UCSD-AML1 (cell line): ENCODE data around the gene CACNB2.
"Not testable (repeated sequence)": the region's sequence is repeated elsewhere in the genome, so short reads cannot be mapped to it uniquely, and the experiment has no call there.

ENCODE experiments used
- DNase-seq: peaks from one replicate; lab custom pipeline; 2025; ENCODE audit not compliant: unreplicated experiment; lab: John Stamatoyannopoulos, UW

CACNB2 gene

GRCh38 chr10:18196806-18197550 is 56.8 kb downstream of the CACNB2 start:
- DNase-seq, result no peak

- no peak for DNase-seq
These were observed 57.5 kb downstream of the CACNB2 start for GRCh38 chr10:18197706-18198105.

- DNase-seq, result no peak
These were observed 61.7 kb downstream of the CACNB2 start for GRCh38 chr10:18201877-18202276.

GRCh38 chr10:18202680-18203460 is 62.6 kb downstream of the CACNB2 start:
- DNase-seq, result no peak

- DNase-seq, result no peak
These were observed 63.2 kb downstream of the CACNB2 start for GRCh38 chr10:18203471-18203870.

- no peak for DNase-seq
These were observed 64.0 kb downstream of the CACNB2 start for GRCh38 chr10:18204039-18204835.

- no peak for DNase-seq
These were observed 65.0 kb downstream of the CACNB2 start for GRCh38 chr10:18205098-18205834.

GRCh38 chr10:18208186-18208585 is 68.0 kb downstream of the CACNB2 start:
- DNase-seq, result not testable (repeated sequence)

GRCh38 chr10:18209241-18209640 is 69.0 kb downstream of the CACNB2 start:
- DNase-seq, result no peak

- no peak for DNase-seq
These were observed 70.5 kb downstream of the CACNB2 start for GRCh38 chr10:18210711-18211110.

- DNase-seq, result no peak
These were observed 71.6 kb downstream of the CACNB2 start for GRCh38 chr10:18211862-18212261.

GRCh38 chr10:18213271-18213670 is 73.0 kb downstream of the CACNB2 start:
- no peak for DNase-seq

GRCh38 chr10:18214691-18215563 is 74.7 kb downstream of the CACNB2 start:
- peak; percentile 29 for DNase-seq

GRCh38 chr10:18216482-18216881 is 76.3 kb downstream of the CACNB2 start:
- DNase-seq, result no peak

GRCh38 chr10:18217577-18217976 is 77.4 kb downstream of the CACNB2 start:
- DNase-seq, result no peak

GRCh38 chr10:18219146-18219545 is 78.9 kb downstream of the CACNB2 start:
- no peak for DNase-seq

GRCh38 chr10:18221123-18221522 is 80.9 kb downstream of the CACNB2 start:
- DNase-seq, result no peak

- DNase-seq, result no peak
These were observed 81.7 kb downstream of the CACNB2 start for GRCh38 chr10:18221882-18222281.

GRCh38 chr10:18222866-18223265 is 82.6 kb downstream of the CACNB2 start:
- no peak for DNase-seq

- DNase-seq, result no peak
These were observed 83.7 kb downstream of the CACNB2 start for GRCh38 chr10:18223898-18224297.
